ENCODE data around the gene CHCHD3.

DNA sequence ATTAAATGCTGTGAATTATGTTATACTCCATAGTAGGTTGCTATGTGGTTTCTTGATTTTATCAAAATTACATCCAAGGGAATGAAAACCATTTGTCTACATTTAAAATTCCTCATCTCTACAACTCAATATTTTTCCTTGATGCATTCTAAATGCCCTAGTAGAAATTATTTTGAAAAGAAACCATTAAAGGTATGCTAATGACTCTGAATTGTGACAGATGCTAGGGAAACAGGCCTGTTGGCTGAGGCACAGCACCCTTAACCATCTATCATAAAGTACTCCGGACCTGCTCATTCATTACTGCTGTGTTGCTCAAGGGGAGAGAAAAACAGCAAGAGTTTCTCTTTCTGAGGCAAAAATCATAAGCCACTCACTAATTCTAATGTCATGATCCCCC, 131.2 kb downstream of the CHCHD3 start:
- TF ChIP-seq PAX5 (IDR thresholded peaks at IDR 0.05; ENCODE audit: insufficient read depth, low read length, severe bottlenecking) (no peak), POLR2AphosphoS5 (IDR thresholded peaks at IDR 0.05; ENCODE audit: low read depth, low read length) (no peak), POLR2A (IDR thresholded peaks at IDR 0.05; ENCODE audit: low read depth, low read length) (no peak), TAF1 (IDR thresholded peaks at IDR 0.05; ENCODE audit: low read depth, low read length) (no peak), SPI1 (IDR thresholded peaks at IDR 0.05; ENCODE audit: low read depth, low read length) (no peak)
